AG04450 (cell line): ENCODE results near the gene BANF1. TPM values are rescaled to one million over a fixed set of nuclear protein-coding genes. Genes with fewer than 3 reads are reported as not detected.

ENCODE experiments used
- CTCF ChIA-PET: fragments of 300-600, 350-600 bp; formaldehyde crosslinking; extraction: SDS; loops from one replicate; lab custom pipeline; 2022; ENCODE audit warnings: antibody characterized with exemption, inconsistent platforms; lab: Charles Lee
- POLR2A ChIA-PET: fragments of 350-600 bp; formaldehyde crosslinking; extraction: SDS; loops from one replicate; lab custom pipeline; 2021; ENCODE audit warnings: antibody characterized with exemption, inconsistent platforms; lab: Yijun Ruan, JAX
- DNase-seq: peaks from one replicate; pipeline ENCODE4 v3.0.0-alpha.2; 2011; ENCODE audit warnings: low read depth, low spot score
- H3K27ac ChIP-seq: one replicate; pipeline ENCODE4 v1.5.1; 2012; ENCODE audit warnings: low read depth, low read length, control low read depth
- H3K27me3 ChIP-seq: one replicate; pipeline ENCODE4 v1.6.0; 2012; ENCODE audit warnings: low read length; ENCODE audit not compliant: control insufficient read depth, insufficient read depth
- H3K4me3 ChIP-seq: 2 replicates; pipeline ENCODE4 v1.5.1; 2011; ENCODE audit warnings: mild to moderate bottlenecking, low read depth, low read length, control low read depth
- H3K9me3 ChIP-seq: 2 replicates; pipeline ENCODE4 v1.5.1; 2012; ENCODE audit warnings: low read length; ENCODE audit not compliant: control insufficient read depth, insufficient read depth
- CTCF ChIP-seq: IDR thresholded peaks from 2 replicates; pipeline ENCODE4 v1.5.1; 2011; ENCODE audit warnings: low read depth, low read length, control low read depth, inconsistent platforms
- polyA plus RNA-seq: library from polyadenylated mRNA; depleted of rRNA; stranded (reverse); fragments of >200 nt; gene quantifications from 2 replicates; pipeline ENCODE4 v1.2.3, GENCODE V29; 2011

The BANF1 gene
- polyA plus RNA-seq, 1 experiment: 227 TPM

GRCh38 chr11:65981972-65982823, 20.1 kb upstream of the BANF1 start:
- Histone ChIP-seq H3K27ac (no peak overlapping the region), H3K9me3 (no peaks in the 10 kb centered on the region), H3K27me3 (no peaks in the 10 kb centered on the region), H3K4me3 (no peak overlapping the region)
- no peak for TF ChIP-seq CTCF
- ChIA-PET POLR2A (interaction anchor here (0.8 kb wide), 1 partner anchor 92 kb away, joined by 3 read pairs; the partner anchor contains the start of gene CCDC85B), CTCF (interaction anchor here (0.6 to 2.6 kb wide), 3 partner anchors 84 to 94 kb away, joined by 3 to 13 read pairs (median 3); partner anchors contain the start of gene FIBP)
- DNase-seq: no peak

GRCh38 chr11:65982824-65983588, 19.3 kb upstream of the BANF1 start:
- no peaks in the 10 kb centered on the region for H3K9me3 ChIP-seq
- POLR2A ChIA-PET: no interaction called here

GRCh38 chr11:65983589-65983987, 18.7 kb upstream of the BANF1 start:
- ChIA-PET POLR2A (no interaction called here), CTCF (interaction anchor here (0.5 to 4.1 kb wide), 3 partner anchors 11 to 99 kb away, joined by 3 to 29 read pairs (median 13); partner anchors contain the start of gene FIBP)
- H3K4me3 ChIP-seq: no peak overlapping the region
- H3K27ac ChIP-seq: no peak overlapping the region
- no peaks in the 10 kb centered on the region for H3K9me3 ChIP-seq
- TF ChIP-seq CTCF: no peak
- no peaks in the 10 kb centered on the region for H3K27me3 ChIP-seq
- no peak for DNase-seq

More at GRCh38 chr11:65982824-65983588, 19.3 kb upstream of the BANF1 start:
- CTCF ChIA-PET: interaction anchor here (0.5 to 4.1 kb wide), 6 partner anchors 11 to 111 kb away, joined by 3 to 29 read pairs (median 3); partner anchors contain the start of gene FIBP
- Histone ChIP-seq H3K27me3 (no peaks in the 10 kb centered on the region), H3K4me3 (no peak overlapping the region), H3K27ac (no peak overlapping the region)
- TF ChIP-seq CTCF: no peak
- no peak for DNase-seq

GRCh38 chr11:65987336-65987735, 15.0 kb upstream of the BANF1 start:
- DNase-seq: no peak
- Histone ChIP-seq H3K27me3 (no peaks in the 10 kb centered on the region), H3K27ac (no peak overlapping the region), H3K9me3 (no peaks in the 10 kb centered on the region), H3K4me3 (no peak overlapping the region)
- POLR2A ChIA-PET: interaction anchor here (1.2 kb wide), 1 partner anchor 8 kb away, joined by 5 read pairs; no protein-coding TSS in a partner anchor
- CTCF ChIA-PET: interaction anchor here (1.3 to 7.5 kb wide), 3 partner anchors 99 to 275 kb away, joined by 5 to 157 read pairs (median 7); partner anchors contain the start of genes CCDC85B, FIBP and KAT5
- TF ChIP-seq CTCF: no peak
